HG02588 (cell line): Measurements from ENCODE around the gene TDRD5.
"Not testable (repeated sequence)": the region's sequence is repeated elsewhere in the genome, so short reads cannot be mapped to it uniquely, and the experiment has no call there.

ENCODE experiments used
- ATAC-seq: cut with Tn5 transposase; IDR thresholded peaks from one replicate; pipeline ENCODE4 v1.9.1; 2021; ENCODE audit warnings: mild to moderate bottlenecking, moderate library complexity; ENCODE audit not compliant: unreplicated experiment

TDRD5 gene

DNA sequence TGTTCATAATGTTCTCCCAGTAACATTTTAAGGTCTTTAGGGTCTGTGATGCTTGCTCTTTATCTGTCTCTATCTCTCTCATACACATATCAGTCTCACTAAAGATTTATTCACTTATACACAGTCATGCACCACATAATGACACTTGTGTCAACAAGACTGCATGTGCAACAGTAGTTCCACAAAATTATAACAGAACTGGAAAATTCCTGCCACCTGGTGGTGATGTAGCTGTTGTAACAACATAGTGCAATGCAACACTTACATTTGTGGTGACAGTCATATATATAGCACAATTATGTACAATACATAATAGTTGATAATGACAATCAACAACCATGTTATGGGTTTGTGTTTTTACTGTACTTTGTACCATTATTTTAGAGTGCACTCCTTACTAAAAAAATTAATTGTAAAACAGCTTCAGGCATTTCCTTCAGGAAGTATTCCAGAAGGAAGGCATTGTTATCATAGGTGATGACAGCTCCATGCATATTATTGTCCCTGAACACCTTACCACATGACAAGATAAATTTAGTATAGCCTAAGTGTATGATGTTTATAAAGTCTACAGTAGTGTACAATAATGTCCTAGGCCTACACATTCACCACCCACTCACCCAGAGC, 8.1 kb downstream of the TDRD5 start:
- ATAC-seq: no peak

DNA sequence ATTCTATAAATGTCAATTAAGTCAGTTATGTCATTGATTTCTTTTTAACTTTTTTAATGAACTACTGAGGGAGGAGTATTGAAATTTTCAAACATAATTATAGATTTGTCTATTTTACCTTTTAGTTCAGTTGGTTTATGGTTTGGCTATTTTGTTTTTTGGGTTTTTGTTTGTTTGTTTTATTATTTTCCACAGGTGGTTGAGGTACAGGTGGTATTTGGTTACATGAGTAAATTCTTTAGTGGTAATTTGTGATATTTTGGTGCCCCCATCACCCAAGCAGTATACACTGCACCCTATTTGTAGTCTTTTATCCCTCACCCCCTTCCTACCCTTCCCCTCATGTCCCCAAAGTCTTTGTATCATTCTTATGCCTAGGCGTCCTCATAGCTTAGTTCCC, 9.5 kb downstream of the TDRD5 start:
- ATAC-seq: no peak

DNA sequence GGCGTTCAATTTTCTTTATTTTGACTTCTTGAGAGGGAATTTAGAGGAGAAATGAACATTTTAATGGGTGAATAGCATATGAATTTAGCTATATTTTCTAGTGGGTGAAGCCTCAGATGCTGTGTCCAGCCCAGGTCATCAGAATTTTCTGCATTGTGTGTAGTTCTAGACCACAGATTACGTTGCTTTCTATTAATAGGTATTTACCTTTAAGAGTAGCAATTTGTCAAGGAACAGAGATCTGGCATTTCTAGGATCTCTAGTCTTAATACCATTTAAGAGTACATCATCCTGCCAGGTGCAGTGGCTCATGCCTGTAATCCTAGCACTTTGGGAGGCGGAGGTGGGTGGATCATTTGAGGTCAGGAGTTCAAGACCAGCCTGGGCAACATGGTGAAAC, 20.7 kb downstream of the TDRD5 start:
- ATAC-seq: no peak

DNA sequence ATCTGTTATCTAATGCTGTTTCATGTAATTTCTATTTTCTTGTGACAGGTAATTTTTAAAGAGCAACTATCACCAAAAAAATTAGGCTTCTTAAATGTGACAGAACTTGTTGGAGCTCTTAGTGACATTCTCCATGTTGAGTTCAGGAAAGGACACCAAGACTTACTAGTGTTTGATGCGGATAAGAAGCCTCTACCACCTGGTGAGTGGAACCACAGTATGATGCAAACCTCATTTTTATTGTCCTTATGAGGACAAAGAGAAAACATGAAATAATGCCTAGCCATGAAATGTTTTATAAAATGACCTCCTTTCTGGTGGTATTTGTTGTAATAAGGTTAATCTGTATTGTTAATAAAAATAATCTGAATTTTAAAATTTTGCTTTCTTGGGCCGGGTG, 39.1 kb downstream of the TDRD5 start:
- no peak for ATAC-seq

DNA sequence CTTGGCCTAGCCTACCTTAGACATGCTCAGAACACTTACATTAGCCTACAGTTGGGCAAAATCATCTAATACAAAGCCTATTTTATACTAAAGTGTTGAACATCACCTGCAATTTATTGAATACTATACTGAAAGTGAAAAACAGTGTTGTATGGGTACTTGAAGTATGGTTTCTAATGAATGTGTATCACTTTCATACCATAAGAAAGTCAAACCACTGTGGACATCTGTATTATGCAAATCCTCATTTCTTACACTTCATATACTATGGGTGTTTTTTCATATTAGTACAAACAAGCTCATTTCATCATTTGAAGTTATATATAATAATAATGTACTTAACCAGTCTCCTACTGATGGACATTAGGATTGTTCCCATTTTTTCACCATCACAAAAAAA, 41.2 kb downstream of the TDRD5 start:
- peak; percentile 63 for ATAC-seq

DNA sequence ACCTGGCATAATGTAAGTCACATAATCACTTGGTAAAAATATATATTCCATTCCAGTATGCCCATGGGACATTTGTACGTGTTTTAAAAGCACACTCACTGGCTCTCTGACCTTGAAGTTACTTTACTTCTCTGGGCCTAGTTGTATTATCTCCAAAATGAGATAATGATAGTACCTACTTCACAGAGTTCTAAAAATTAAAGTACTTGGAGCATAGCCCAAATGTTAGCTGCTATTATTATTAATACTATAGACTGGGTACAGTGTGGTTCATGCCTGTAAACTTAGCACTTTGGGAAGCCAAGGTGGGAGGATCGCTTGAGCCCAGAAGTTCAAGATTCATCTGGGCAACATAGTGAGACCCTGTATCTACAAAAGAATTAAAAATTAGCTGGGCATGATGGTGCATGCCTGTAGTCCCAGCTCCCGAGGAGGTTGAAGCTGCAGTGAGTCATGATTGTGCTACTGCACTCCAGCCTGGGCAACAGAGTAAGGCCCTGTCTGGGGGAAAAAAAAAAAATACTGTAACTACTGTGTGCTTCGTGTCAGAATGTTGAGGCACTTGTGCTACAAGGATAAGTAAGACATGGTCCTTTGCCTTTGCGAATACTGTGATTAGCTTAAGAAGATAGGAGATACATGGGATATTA, 45.7 kb downstream of the TDRD5 start:
- ATAC-seq: no peak

DNA sequence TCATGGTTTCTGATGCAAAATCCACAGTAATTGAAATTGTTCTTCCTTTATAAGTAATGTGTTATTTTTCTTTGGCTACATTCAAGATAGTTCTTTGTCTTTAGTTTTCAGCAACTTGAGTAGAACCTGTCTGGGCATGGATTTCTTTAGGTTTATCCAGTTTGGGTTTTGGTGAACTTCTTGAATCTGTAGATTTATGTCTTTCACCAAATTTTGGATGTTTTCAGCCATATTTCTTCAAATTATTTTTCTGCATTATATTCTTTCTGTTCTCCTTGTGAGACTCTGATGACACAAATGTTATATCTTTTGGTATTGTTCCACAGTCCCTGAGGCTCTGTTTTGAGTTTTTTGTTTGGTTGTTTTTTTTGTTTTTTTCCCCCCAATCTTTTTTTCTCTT, 69.4 kb downstream of the TDRD5 start:
- ATAC-seq: no peak

DNA sequence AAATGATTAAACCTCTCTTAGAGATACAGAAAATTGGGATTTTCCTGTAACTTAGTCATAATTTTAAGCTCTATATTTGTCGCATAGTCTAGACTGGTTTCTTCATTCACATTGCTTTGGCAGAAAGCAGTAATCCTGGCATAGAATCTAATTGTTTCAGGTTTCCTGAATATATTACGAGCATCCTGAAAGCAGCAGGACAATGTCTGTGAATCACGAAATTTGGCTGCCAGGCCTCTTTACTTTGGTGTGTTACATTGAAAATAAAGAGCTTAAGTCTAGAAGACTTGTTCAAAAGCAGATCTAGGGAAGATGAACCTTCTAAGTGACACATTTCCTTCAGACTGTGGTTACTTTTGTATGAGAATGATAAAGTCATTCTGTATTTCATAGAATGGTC, 72.2 kb downstream of the TDRD5 start:
- ATAC-seq: no peak

DNA sequence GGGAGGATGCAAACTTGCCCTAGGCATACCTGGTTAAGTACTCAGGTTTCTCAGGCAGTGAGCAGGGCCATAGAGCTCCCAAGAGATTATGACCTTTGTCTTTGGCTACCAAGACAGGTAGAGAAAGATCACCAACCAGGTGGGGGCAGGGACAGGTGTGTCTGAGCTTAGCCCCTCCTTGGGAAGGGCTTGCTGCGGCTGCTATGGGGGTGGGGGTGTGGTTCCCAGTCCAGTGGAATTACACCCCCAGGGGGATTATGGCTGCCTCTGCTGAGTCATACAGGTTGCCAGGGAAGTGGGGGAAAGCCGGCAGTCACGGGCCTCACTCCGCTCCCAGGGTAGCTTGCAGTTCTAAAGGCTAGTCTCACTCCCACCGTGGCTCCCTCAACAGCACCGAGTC, 86.2 kb downstream of the TDRD5 start:
- no peak for ATAC-seq

DNA sequence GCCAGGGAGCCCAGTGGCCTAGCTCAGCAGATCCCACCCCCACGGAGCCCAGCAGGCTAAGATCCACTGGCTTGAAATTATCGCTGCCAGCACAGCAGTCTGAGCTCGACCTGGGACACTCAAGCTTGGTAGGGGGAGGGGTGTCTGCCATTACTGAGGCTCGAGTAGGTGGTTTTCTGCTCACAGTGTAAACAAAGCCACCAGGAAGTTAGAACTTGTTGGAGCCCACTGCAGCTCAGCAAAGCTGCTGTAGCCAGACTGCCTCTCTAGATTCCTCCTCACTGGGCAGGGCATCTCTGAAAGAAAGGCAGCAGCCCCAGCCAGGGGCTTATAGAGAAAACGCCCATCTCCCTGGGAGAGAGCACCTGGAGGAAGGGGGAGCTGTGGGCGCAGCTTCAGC, 102.9 kb downstream of the TDRD5 start:
- ATAC-seq: not testable (repeated sequence)

DNA sequence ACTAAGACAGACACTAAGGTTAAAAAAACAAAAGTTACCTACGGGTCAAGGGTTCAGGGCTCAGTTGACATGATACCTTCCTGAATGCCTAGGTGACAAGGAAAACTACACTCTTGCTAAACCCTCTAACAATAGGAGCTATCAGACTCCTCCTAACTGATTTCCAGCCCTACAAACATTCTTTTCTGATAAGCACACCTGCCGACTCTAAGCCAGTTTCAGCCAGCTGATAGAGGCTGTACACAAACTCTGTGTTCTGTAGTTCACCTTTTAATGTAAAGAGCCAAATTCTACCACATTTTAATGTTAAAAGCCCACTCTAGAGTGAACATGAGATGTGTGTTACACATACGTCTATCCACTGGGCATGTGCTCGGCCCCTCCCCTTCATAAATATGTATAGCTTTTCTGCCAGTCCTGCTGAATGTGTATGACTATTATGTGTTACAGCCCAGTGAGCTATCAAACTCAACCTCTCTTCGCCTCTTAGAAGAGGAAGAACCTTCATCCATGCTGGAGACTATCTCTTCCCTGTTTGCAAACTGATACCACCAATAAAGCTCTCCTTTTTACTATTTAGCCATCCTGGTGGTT, 111.4 kb downstream of the TDRD5 start:
- ATAC-seq: no peak

DNA sequence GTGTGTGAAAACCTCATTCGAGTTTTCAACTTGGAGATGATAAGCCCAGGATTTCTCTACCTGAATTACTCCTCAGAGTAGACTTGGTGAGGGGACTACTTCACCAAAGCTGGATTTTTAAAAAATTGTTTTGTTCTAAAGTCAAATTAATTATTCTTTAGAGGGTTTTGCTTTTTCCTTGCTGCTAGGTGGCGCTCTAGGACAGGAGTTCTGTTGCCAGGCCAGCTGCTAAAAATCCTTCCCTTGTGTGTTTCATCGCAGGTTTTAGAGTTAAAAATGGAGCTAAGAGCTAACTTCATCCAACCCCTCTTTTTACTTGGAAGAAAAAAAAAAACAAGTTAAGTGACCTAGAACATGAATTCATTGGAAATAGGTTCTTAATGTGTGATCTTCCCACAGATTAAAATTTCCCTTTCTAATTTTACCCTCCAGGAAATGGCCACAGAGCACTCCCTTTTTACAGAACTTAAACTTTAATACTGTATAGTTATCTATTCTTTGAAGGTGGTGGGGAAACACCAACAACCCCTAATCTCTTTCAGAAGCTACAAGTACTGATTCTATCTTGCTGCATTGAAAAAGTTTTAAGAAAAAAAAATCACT, 114.8 kb downstream of the TDRD5 start:
- no peak for ATAC-seq

DNA sequence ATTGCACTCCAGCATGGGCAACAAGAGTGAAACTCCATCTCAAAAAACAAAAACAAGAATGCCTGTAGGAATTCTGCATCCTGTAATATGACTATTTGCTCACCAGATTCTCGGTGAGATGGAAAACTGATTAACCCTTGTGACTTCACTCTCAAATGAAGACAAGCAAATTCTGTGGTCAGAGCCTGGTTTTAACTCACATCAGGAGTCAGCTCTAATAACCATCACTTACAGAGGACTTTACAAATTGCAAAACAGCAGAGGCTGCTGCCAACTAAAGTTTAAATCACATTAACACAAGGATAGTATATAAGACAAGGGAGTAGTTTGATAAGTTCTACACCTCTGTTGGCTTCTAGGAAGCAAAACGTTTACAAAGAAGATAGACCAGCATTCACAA, 115.8 kb downstream of the TDRD5 start:
- ATAC-seq: no peak

DNA sequence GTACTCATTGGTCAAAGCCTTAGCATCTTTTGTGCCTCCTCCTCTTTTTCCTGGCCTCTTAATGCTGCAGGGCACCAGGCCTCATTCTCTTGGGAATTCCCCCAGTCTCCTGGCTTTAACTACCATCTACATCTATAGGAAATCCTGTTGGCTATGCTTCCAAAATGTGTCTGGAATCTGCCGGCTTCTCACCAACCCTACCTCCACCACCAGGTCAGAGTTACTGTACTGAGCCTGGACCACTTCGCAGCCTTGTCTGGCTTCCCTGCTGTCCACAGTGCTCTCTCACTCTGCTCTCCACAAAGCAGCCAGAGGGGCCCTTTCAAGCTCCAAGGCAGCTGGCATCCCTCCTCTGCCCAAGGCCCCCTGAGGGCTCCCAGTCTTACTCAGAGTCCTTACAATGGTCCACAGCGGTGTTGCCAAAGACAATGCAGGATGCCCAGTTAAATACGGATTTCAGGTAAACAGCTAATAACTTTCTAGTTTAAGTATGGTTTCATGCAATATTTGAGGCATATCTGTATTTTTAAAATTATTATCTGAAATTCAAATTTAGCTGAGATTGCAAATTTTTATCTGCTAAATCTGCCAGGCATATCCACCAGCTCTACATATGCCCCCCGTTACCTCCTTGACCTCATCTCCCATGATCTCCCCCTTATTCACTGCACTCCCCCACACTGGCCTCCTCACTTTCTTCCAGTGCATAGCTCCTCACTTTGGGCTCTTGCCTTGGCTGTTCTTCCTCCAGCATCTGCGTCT, 117.0 kb downstream of the TDRD5 start:
- no peak for ATAC-seq

DNA sequence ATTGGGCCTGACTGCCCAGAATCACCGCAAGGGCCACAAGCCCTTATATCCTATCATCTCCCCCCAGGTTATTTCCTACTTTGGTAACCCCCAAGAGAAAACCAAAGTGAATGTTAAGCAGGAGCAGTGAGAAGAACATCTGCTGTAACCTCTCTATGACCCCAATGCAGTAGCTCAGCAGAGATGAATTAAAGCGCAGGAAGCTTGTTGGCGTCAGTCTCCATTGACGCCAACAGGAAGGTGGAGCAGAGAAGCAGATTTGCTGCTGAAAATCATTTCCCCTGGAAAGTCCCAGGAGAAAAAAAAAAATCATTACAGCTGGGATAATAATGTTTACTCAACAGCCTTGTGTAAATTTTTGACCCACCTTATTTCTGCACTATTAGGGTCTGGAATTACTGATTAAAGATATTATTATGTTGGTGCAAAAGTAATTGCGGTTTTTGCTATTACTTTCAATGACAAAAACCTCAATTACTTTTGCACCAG, 118.3 kb downstream of the TDRD5 start:
- ATAC-seq: peak; percentile 79

DNA sequence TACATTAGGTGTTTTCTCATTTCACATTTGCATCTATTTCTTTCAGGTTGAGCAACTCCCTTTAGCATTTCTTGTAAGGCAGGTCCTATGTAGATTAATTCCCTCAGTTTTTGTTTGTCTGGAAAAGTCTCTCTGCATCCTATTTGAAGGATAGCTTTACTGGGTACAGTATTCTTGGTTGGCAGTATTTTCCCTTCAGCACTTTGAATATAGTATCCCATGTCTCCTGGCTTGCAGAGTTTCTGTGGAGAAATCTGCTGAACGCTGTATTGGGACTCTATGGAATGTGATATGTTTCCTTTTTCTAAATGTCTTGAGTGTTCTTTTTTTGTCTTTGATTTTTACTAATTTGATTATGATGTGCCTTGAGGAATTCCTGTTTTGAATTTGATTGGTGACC, 122.5 kb downstream of the TDRD5 start:
- ATAC-seq: no peak

DNA sequence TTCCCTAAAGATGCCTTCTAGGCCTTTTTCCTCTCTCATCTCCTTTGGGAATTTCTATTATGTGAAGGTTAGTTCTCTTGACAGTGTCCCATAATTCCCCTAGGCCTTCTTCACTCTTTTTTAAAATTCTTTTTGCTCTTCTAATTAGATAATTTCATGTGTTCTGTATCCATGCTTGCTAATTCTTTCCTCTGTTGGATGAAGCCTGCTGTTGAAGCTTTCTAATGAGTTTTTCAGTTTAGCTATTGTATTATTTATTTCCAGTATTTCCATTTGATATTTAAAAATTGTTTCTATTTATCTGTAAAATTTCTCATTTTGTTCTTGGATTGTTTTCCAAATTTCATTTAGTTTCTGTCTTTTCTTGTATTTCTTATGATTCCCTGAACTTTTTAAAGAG, 123.0 kb downstream of the TDRD5 start:
- no peak for ATAC-seq

DNA sequence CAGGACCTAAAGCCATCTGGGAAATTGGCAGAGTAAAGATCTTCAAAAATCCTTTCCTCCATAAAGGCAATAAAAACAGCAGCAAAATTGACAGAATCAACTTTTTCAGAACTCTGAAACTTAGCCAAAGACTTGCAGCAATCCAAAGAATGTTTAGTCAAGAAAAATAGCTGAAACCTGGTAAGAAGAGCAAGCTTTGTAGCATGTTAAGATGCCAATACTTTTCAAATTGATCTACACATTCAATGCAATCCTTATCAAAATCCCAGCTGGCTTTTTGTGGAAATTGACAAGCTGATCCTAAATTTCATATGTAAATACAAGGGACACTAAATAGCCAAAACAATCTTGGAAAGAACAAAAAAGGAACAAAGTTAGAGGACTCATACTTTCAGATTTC, 127.6 kb downstream of the TDRD5 start:
- ATAC-seq: no peak

DNA sequence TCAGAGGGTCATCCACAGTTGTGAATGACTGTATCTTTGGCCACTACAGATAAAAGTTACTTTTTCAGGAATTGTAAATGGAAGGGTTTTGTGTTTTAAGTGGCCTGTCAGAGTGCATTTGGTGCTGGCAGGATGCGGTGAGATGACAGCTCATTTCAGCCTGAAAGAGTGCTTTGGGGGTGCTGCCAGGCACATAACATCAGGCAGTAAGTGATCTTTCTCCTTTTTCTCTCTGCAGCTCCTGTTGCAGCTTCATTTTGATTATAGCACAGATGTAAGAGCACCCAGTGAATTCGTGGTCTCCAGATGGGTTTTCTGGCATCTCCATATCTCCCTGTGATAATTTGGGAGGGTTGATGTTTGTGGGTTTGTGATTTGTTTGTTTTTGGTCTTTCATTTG, 136.6 kb downstream of the TDRD5 start:
- ATAC-seq: no peak

DNA sequence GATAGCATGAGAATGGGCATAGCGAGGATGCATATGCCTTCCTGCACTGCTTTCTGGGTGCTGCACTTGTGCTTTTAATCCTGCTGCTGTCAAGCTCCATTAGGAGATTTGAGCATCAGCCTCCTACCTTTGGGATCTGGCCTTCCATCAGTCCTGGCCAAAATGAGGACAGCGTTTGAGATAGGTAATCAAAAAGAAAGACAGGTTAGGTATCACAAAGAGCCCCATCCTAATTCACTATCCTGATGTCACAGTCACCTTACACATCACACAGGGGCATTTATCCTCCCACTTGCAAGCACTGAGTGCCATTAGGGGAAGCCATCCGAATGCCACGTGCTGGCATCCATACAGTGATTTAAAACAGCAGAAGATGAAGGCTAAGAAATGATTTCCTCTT, 138.2 kb downstream of the TDRD5 start:
- ATAC-seq: no peak

DNA sequence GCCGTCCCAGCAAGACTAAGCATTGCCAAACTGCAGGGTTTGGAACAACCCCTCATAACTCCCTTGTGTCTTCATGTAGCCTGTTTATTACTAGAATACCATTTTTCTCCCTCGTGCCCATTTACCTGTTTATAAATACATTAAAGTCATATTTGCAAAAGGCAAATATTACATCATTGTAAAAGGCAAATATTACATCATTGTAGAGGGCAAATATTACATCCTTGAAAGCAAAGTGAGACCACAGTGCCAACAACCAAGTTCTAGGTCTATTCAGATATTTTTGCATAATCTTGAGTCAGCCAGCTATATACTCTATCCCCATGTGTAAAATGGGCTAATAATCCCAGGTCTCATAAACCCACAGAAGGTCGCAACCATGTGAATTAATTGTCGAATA, 140.0 kb downstream of the TDRD5 start:
- ATAC-seq: no peak
